Naive B cell (primary cell): ENCODE results near the gene PRXL2B. TPM values are rescaled to one million over a fixed set of nuclear protein-coding genes. Genes with fewer than 3 reads are reported as not detected.

Experiments used
- ATAC-seq, 2 donors: fragments of 150-1000 bp; cut with Tn5 transposase; 2 replicates each; pipeline ENCODE4 v1.10.0; 2021; ENCODE audit warnings: low read depth in 2 of 2, mild to moderate bottlenecking in 2 of 2, moderate library complexity in 2 of 2
- DNase-seq: peaks from one replicate; pipeline ENCODE4 v3.0.0; 2022
- H3K27ac Mint-ChIP-seq, 6 donors: one replicate each; pipeline ENCODE4 v1.8.0; 2020 to 2022; ENCODE audit warnings: mild to moderate bottlenecking in 6 of 6, mixed read lengths in 6 of 6, moderate library complexity in 5 of 6, inconsistent platforms in 2 of 6
- H3K27me3 Mint-ChIP-seq, 3 donors: one replicate each; pipeline ENCODE4 v1.8.0; 2021 to 2022; ENCODE audit warnings: mixed read lengths in 3 of 3, mild to moderate bottlenecking in 1 of 3
- H3K36me3 Mint-ChIP-seq, 2 donors: one replicate each; pipeline ENCODE4 v1.8.0; 2020 to 2022; ENCODE audit warnings: mixed read lengths in 2 of 2, inconsistent platforms in 1 of 2, mild to moderate bottlenecking in 1 of 2
- H3K4me1 Mint-ChIP-seq, 3 donors: one replicate each; pipeline ENCODE4 v1.8.0; 2020 to 2022; ENCODE audit warnings: mixed read lengths in 3 of 3, inconsistent platforms in 1 of 3, mild to moderate bottlenecking in 1 of 3, moderate library complexity in 1 of 3
- H3K4me3 Mint-ChIP-seq, 8 donors: one replicate each; pipeline ENCODE4 v1.8.0; 2020 to 2022; ENCODE audit warnings: mild to moderate bottlenecking in 8 of 8, mixed read lengths in 8 of 8, moderate library complexity in 8 of 8, inconsistent platforms in 2 of 8
- H3K9me3 Mint-ChIP-seq, 7 donors: one replicate each; pipeline ENCODE4 v1.8.0; 2020 to 2022; ENCODE audit warnings: mixed read lengths in 7 of 7, mild to moderate bottlenecking in 5 of 7, inconsistent platforms in 2 of 7, moderate library complexity in 1 of 7
- polyA plus RNA-seq, 6 donors: library from polyadenylated mRNA; unstranded; fragments of 300-500 nt; fragmentation: Illumina TruSeq; gene quantifications; one replicate each; pipeline ENCODE4 v1.2.3, GENCODE V29; 2021; ENCODE audit warnings: low read depth in 6 of 6

PRXL2B gene
- polyA plus RNA-seq, 6 donors from 2014 or later: 11.6 to 18.6 (median 13.7) TPM

GRCh38 chr1:2588661-2589430 is 2.3 kb downstream of the PRXL2B start:
- ATAC-seq: no peak
- H3K36me3 Mint-ChIP-seq: no peaks in the 10 kb centered on the region
- H3K4me1 Mint-ChIP-seq: peaks cover 15 to 24% (median 22%) of the 10 kb centered on the region in 3 donors
- H3K27ac Mint-ChIP-seq: no peak overlapping the region
- H3K4me3 Mint-ChIP-seq: peak overlapping the region in 4 of 8 donors; percentile 73 to 95 (median 79)
- no peak for DNase-seq
- H3K27me3 Mint-ChIP-seq: peaks cover 0 to 6% (median 0%) of the 10 kb centered on the region in 3 donors
- H3K9me3 Mint-ChIP-seq: no peaks in the 10 kb centered on the region

- H3K27ac Mint-ChIP-seq: peak overlapping the region in 1 of 6 donors; percentile 74
- H3K4me1 Mint-ChIP-seq: peaks cover 7 to 16% (median 15%) of the 10 kb centered on the region in 3 donors
- no peak for ATAC-seq
- no peaks in the 10 kb centered on the region for H3K9me3 Mint-ChIP-seq
- H3K27me3 Mint-ChIP-seq: peaks cover 0 to 12% (median 0%) of the 10 kb centered on the region in 3 donors
- H3K4me3 Mint-ChIP-seq: peak overlapping the region in 3 of 8 donors; percentile 33 to 75 (median 42)
- no peaks in the 10 kb centered on the region for H3K36me3 Mint-ChIP-seq
- DNase-seq: no peak
Measured at GRCh38 chr1:2589431-2590232, 3.1 kb downstream of the PRXL2B start.

GRCh38 chr1:2590233-2591141 is 3.9 kb downstream of the PRXL2B start:
- Mint-ChIP-seq H3K4me3 (peak overlapping the region in 2 of 8 donors; percentile 30 to 75), H3K36me3 (no peaks in the 10 kb centered on the region), H3K27me3 (peaks cover 0 to 12% (median 0%) of the 10 kb centered on the region in 3 donors), H3K27ac (peak overlapping the region in 1 of 6 donors; percentile 57), H3K9me3 (no peaks in the 10 kb centered on the region), H3K4me1 (peaks cover 2 to 12% (median 8%) of the 10 kb centered on the region in 3 donors)
- DNase-seq (no peak), ATAC-seq (no peak)

- H3K27ac Mint-ChIP-seq: peak overlapping the region in 1 of 6 donors; percentile 34
- H3K4me1 Mint-ChIP-seq: peaks cover 2 to 11% (median 5%) of the 10 kb centered on the region in 3 donors
- H3K4me3 Mint-ChIP-seq: peak overlapping the region in 2 of 8 donors; percentile 56 to 61
- no peak for ATAC-seq
- peaks cover 0 to 12% (median 0%) of the 10 kb centered on the region in 3 donors for H3K27me3 Mint-ChIP-seq
- no peaks in the 10 kb centered on the region for H3K9me3 Mint-ChIP-seq
- no peak for DNase-seq
- H3K36me3 Mint-ChIP-seq: no peaks in the 10 kb centered on the region
Measured at GRCh38 chr1:2591233-2591580, 4.6 kb downstream of the PRXL2B start.

GRCh38 chr1:2591581-2592261 is 5.1 kb downstream of the PRXL2B start:
- Mint-ChIP-seq H3K36me3 (no peaks in the 10 kb centered on the region), H3K4me1 (peaks cover 2 to 7% (median 5%) of the 10 kb centered on the region in 3 donors), H3K9me3 (no peaks in the 10 kb centered on the region), H3K27me3 (peaks cover 0 to 12% (median 0%) of the 10 kb centered on the region in 3 donors), H3K4me3 (peak overlapping the region in 1 of 8 donors; percentile 61), H3K27ac (no peak overlapping the region)
- ATAC-seq: no peak
- no peak for DNase-seq

- no peak for DNase-seq
Measured at GRCh38 chr1:2592672-2593071, 6.1 kb downstream of the PRXL2B start.

GRCh38 chr1:2593251-2593878 is 6.8 kb downstream of the PRXL2B start:
- ATAC-seq (no peak), DNase-seq (no peak)
- H3K4me3 Mint-ChIP-seq: no peak overlapping the region
- peaks cover 5 to 8% (median 5%) of the 10 kb centered on the region in 3 donors for H3K4me1 Mint-ChIP-seq
- no peak overlapping the region for H3K27ac Mint-ChIP-seq
- H3K9me3 Mint-ChIP-seq: peaks cover 0 to 4% (median under 1%) of the 10 kb centered on the region in 7 donors
- H3K36me3 Mint-ChIP-seq: peaks cover 0 to 6% of the 10 kb centered on the region in 2 donors
- peaks cover 0 to 25% (median 13%) of the 10 kb centered on the region in 3 donors for H3K27me3 Mint-ChIP-seq

More at GRCh38 chr1:2592672-2593071, 6.1 kb downstream of the PRXL2B start:
- no peak for ATAC-seq
- Mint-ChIP-seq H3K36me3 (no peaks in the 10 kb centered on the region), H3K4me3 (peak overlapping the region in 1 of 8 donors; percentile 38), H3K4me1 (peaks cover 4 to 8% (median 5%) of the 10 kb centered on the region in 3 donors), H3K27me3 (peaks cover 0 to 20% (median 8%) of the 10 kb centered on the region in 3 donors), H3K27ac (no peak overlapping the region), H3K9me3 (no peaks in the 10 kb centered on the region)

- Mint-ChIP-seq H3K27me3 (peaks cover 0 to 25% (median 13%) of the 10 kb centered on the region in 3 donors), H3K27ac (no peak overlapping the region), H3K4me3 (no peak overlapping the region), H3K9me3 (peaks cover 0 to 11% (median 5%) of the 10 kb centered on the region in 7 donors), H3K4me1 (peaks cover 5 to 8% (median 5%) of the 10 kb centered on the region in 3 donors), H3K36me3 (peaks cover 0 to 12% of the 10 kb centered on the region in 2 donors)
- DNase-seq (no peak), ATAC-seq (no peak)
Measured at GRCh38 chr1:2594001-2594640, 7.5 kb downstream of the PRXL2B start.

GRCh38 chr1:2594641-2595131 is 8.1 kb downstream of the PRXL2B start:
- Mint-ChIP-seq H3K9me3 (peaks cover 0 to 11% (median 5%) of the 10 kb centered on the region in 7 donors), H3K27ac (no peak overlapping the region), H3K4me1 (peaks cover 5 to 8% (median 5%) of the 10 kb centered on the region in 3 donors), H3K27me3 (peaks cover 0 to 25% (median 13%) of the 10 kb centered on the region in 3 donors), H3K4me3 (no peak overlapping the region), H3K36me3 (peaks cover 0 to 12% of the 10 kb centered on the region in 2 donors)
- no peak for DNase-seq
- no peak for ATAC-seq

- Mint-ChIP-seq H3K9me3 (peaks cover 0 to 11% (median 5%) of the 10 kb centered on the region in 7 donors), H3K4me3 (no peak overlapping the region), H3K4me1 (peaks cover 5 to 8% (median 5%) of the 10 kb centered on the region in 3 donors), H3K27ac (no peak overlapping the region), H3K36me3 (peaks cover 0 to 12% of the 10 kb centered on the region in 2 donors), H3K27me3 (peaks cover 0 to 25% (median 13%) of the 10 kb centered on the region in 3 donors)
- ATAC-seq (no peak), DNase-seq (no peak)
Measured at GRCh38 chr1:2595261-2595811, 8.8 kb downstream of the PRXL2B start.
